Heart right ventricle (tissue), 16 donors: ENCODE measurements around the gene CSTPP1. TPM values are rescaled to one million over a fixed set of nuclear protein-coding genes. Genes with fewer than 3 reads are reported as not detected.
A peak's percentile ranks its signal among the peaks of the same experiment; 100 is the strongest.

Source experiments
- ATAC-seq, 8 donors: fragments of 200-7000 bp; cut with Tn5 transposase; one replicate each; pipeline ENCODE4 v1.9.1; 2020; ENCODE audit warnings: mild to moderate bottlenecking in 8 of 8, moderate library complexity in 8 of 8, moderate number of reproducible peaks in 1 of 8
- DNase-seq, 2 donors: peaks; one replicate each; pipeline ENCODE4 v3.0.0-alpha.2; 2020
- H3K27ac ChIP-seq, 10 donors: fragments of 200-600 bp; sonication (generic) in 2 of 10; one replicate each; pipeline versions ENCODE4 v1.5.0 to v1.8.0; 2020 to 2022; ENCODE audit warnings: mild to moderate bottlenecking in 3 of 10
- H3K27me3 ChIP-seq, 7 donors: fragments of 200-600 bp; one replicate each; pipeline ENCODE4 v1.8.0; 2021 to 2022; ENCODE audit warnings: mild to moderate bottlenecking in 2 of 7
- H3K36me3 ChIP-seq, 9 donors: fragments of 200-600 bp; sonication (generic) in 1 of 9; one replicate each; pipeline versions ENCODE4 v1.5.0 to v1.8.0; 2020 to 2022; ENCODE audit warnings: mild to moderate bottlenecking in 2 of 9
- H3K4me1 ChIP-seq, 9 donors: fragments of 200-600 bp; sonication (generic) in 1 of 9; one replicate each; pipeline versions ENCODE4 v1.5.0 to v1.8.0; 2020 to 2022; ENCODE audit warnings: mild to moderate bottlenecking in 4 of 9
- H3K4me3 ChIP-seq, 10 donors: fragments of 200-600 bp; sonication (generic) in 2 of 10; one replicate each; pipeline versions ENCODE4 v1.5.0 to v1.8.0; 2020 to 2022; ENCODE audit warnings: mild to moderate bottlenecking in 7 of 10, moderate library complexity in 2 of 10
- H3K9me3 ChIP-seq, 11 donors: fragments of 200-600 bp in 10 of 11; sonication (generic) in 2 of 11; one replicate each; pipeline versions ENCODE4 v1.5.0 to v1.8.0; 2013 to 2022; ENCODE audit warnings: mild to moderate bottlenecking in 2 of 11, control low read depth in 1 of 11, moderate library complexity in 1 of 11
- WGBS, 2 donors: extraction: QIAGEN DNeasy Blood & Tissue Kit; methylation state at CpG; one replicate each; pipeline ENCODE4 v1.1.7; 2013; ENCODE audit warnings: inconsistent platforms in 1 of 2; 5-methylcytosine and 5-hydroxymethylcytosine counted together
- intact Hi-C, 10 donors: fragments of 100-400 bp; cut with DNase I; formaldehyde crosslinking; loops; one replicate each; pipeline versions ENCODE4 v1.11.1 to v1.14.2; 2022
- polyA plus RNA-seq, 2 donors: library from polyadenylated mRNA; stranded (reverse); fragments of 200-250 nt; gene quantifications; one replicate each; pipeline ENCODE4 v1.2.3, GENCODE V29; 2013
- total RNA-seq, 10 donors: library from RNA; stranded (reverse); fragmentation: NEBNext Ultra II Directional in 3 of 10; extraction: Animal tissue kit (Norgen Biotek cat#: 25700) in 3 of 10; gene quantifications; one replicate each; pipeline versions ENCODE4 v1.2.1 to v1.2.4, GENCODE V29; 2021 to 2023
- TF ChIP-seq, protein P1 (sequence below), 9 donors: fragments of 200-600 bp; sonication (generic) in 2 of 9; IDR thresholded peaks; one replicate each; pipeline versions ENCODE4 v1.5.0 to v1.8.0; 2021 to 2022; ENCODE audit warnings: antibody characterized with exemption in 9 of 9, mild to moderate bottlenecking in 5 of 9, moderate library complexity in 1 of 9
- donor health status: Arrhythmogenic right ventricular cardiomyopathy.
- donor health status: ischemic (EF 13 %, LVEDD 7.1; RV severe dilation, severe dysfunction).
- donor health status: healthy with polysubstance abuse.
- donor health status: DM: no; HTN: yes; CAD: no.
- donor health status: DM: no; HTN: no; CAD: no.
- donor health status: ischemic (EF 25% LVEDD 6.9; RV normal size, moderate dysfunction).
- donor health status: ischemic (EF 25% LVEDD 5.7; RV mildly dilated, moderate dysfunction).
- donor health status: healthy.
- donor health status: DM: yes; HTN: yes; CAD: no.
- donor health status: Ischemic cardiomyopathy.
- donor health status: ischemic (EF 35%, LVEDD 5.7; RV mildly dilated, moderate dysfunction).
- donor health status: nonischemic (EF 11% LVEDD 7.7; RV severe dilation, severe dysfunction).
- donor health status: DM: yes; HTN: yes; CAD: no.
- donor health status: PGD.
- donor health status: ischemic (EF 29% LVEDD 5.4; RV normal size, mild dysfunction).
- donor health status: nonischemic (EF 23%, LVEDD 6.1; RV moderate dilation, normal function).

CSTPP1 gene
- total and polyA plus RNA-seq, 12 donors: 10.2 to 26.7 (median 16.7) TPM

DNA sequence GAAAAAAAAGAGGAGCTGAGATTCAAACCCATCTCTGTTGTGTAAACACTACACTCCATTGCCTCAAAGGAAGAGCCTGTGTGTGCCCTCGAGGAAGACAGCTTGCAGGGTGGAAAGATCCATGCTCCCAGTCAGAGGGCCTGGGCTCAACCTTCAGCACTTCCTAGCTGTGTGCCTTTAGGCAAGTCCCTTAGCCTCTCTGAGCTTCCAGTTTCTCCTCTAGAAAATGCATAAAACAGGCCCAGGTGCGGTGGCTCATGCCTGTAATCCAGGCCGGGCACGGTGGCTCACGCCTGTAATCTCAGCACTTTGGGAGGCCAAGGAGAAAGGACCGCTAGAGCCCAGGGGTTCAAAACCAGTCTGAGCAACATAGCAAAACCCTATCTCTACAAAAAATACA, 244.7 kb downstream of the CSTPP1 start:
- 86 to 96% methylated on average over 6 of the region's 6 CpGs for WGBS, 2 donors
- TF ChIP-seq, protein P1, sequence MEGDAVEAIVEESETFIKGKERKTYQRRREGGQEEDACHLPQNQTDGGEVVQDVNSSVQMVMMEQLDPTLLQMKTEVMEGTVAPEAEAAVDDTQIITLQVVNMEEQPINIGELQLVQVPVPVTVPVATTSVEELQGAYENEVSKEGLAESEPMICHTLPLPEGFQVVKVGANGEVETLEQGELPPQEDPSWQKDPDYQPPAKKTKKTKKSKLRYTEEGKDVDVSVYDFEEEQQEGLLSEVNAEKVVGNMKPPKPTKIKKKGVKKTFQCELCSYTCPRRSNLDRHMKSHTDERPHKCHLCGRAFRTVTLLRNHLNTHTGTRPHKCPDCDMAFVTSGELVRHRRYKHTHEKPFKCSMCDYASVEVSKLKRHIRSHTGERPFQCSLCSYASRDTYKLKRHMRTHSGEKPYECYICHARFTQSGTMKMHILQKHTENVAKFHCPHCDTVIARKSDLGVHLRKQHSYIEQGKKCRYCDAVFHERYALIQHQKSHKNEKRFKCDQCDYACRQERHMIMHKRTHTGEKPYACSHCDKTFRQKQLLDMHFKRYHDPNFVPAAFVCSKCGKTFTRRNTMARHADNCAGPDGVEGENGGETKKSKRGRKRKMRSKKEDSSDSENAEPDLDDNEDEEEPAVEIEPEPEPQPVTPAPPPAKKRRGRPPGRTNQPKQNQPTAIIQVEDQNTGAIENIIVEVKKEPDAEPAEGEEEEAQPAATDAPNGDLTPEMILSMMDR (IDR thresholded peaks at IDR 0.05): no peak
- DNase-seq (no peak), ATAC-seq (no peak)
- Histone ChIP-seq H3K4me3 (peak overlapping the region in 3 of 10 donors; percentile 48 to 85 (median 50)), H3K4me1 (peaks cover 20 to 83% (median 56%) of the 10 kb centered on the region in 9 donors), H3K27ac (peak overlapping the region in 7 of 10 donors; percentile 7 to 100 (median 96)), H3K27me3 (peaks cover 0 to 29% (median 0%) of the 10 kb centered on the region in 7 donors), H3K9me3 (no peaks in the 10 kb centered on the region), H3K36me3 (peaks cover 0 to 33% (median 0%) of the 10 kb centered on the region in 9 donors)
- intact Hi-C loops: loop anchor here in 4 of 10 donors (5.0 to 10.0 kb wide), 3 partner anchors 54 to 174 kb away; partner anchors contain the start of gene MYBPC3 (in 3 of the 4)

DNA sequence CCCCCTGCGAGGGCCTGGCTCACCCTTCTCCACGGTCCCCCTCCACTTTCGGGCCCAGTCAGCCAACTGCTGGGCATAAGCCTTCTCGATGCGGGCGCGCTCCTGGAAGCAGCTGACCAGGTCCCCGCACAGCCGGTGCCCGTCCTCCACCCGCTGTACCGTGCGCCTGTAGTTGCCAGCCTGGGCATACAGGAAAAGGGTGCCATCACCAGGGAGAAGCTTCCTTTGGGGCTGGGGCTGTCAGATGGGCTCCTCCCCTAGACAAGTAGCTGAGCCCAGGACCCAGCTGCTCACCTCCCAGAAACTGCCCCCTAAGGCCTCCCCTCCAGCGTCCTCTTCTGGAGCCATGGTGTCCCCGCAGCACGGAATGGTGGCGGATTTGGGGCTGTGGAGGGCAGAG, 245.8 kb downstream of the CSTPP1 start:
- ATAC-seq (no peak), DNase-seq (no peak)
- Histone ChIP-seq H3K9me3 (no peaks in the 10 kb centered on the region), H3K4me3 (peak overlapping the region in 9 of 10 donors; percentile 10 to 85 (median 48)), H3K36me3 (peaks cover 0 to 33% (median 0%) of the 10 kb centered on the region in 9 donors), H3K4me1 (peaks cover 17 to 89% (median 63%) of the 10 kb centered on the region in 9 donors), H3K27ac (peak overlapping the region; percentile 89 to 100 (median 96)), H3K27me3 (peaks cover 0 to 32% (median 0%) of the 10 kb centered on the region in 7 donors)
- TF ChIP-seq, protein P1 (IDR thresholded peaks at IDR 0.05): peak in 2 of 9 donors; percentile 25 to 36
- intact Hi-C loops: loop anchor here in 4 of 10 donors (5.0 to 10.0 kb wide), 3 partner anchors 52 to 172 kb away; partner anchors contain the start of gene MYBPC3 (in 3 of the 4)
- WGBS, 2 donors: 70 to 71% methylated on average over 17 of the region's 17 CpGs

DNA sequence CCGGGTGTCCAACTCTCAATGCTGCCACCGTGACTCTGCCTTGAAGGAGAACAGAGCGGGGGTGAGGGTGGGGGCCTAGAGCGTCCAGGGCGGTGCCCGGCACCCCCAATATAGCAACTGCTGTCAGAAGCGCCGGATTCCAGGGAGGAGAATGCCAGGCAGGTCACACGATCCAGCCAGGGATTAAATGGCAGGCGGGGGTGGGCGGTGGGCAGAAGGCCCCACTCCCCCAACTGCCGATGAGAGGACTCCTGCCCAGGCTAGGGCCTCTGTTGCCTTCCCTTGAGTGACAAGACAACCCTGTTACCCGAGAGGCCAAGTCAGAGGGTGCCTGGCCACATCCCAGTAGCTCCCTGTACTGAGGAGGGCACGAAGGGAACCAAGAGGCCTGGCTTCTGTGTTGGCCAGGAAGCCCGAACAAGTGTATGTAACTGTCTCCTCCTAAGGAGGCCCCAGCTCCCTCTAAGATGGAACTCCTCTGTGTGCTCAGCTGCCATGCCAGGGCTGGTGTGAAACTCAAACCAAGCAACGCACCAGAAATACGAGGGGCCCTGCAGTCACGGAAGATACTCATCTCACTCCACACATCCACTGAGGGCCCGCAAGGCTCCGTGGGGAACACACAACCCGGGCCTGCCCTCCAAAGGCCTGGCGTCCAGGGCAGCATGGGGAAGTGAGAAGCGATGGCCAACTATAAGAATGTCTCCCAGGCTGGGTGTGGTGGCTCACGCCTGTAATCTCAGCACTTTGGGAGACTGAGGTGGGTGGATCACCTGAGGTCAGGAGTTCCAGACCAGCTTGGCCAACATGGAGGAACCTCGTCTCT, 246.7 kb downstream of the CSTPP1 start:
- DNase-seq (peak; percentile 33 to 60), ATAC-seq (peak in 6 of 8 donors; percentile 10 to 33 (median 22))
- Histone ChIP-seq H3K27ac (peak overlapping the region; percentile 89 to 100 (median 96)), H3K9me3 (no peaks in the 10 kb centered on the region), H3K4me3 (peak overlapping the region in 9 of 10 donors; percentile 10 to 85 (median 69)), H3K27me3 (peaks cover 0 to 41% (median 0%) of the 10 kb centered on the region in 7 donors), H3K36me3 (peaks cover 0 to 33% (median 0%) of the 10 kb centered on the region in 9 donors), H3K4me1 (peaks cover 12 to 89% (median 63%) of the 10 kb centered on the region in 9 donors)
- intact Hi-C loops: loop anchor here in 4 of 10 donors (5.0 to 10.0 kb wide), 3 partner anchors 52 to 172 kb away; partner anchors contain the start of gene MYBPC3 (in 3 of the 4)
- 59 to 70% methylated on average over 25 of the region's 25 CpGs for WGBS, 2 donors
- TF ChIP-seq, protein P1 (IDR thresholded peaks at IDR 0.05): no peak

DNA sequence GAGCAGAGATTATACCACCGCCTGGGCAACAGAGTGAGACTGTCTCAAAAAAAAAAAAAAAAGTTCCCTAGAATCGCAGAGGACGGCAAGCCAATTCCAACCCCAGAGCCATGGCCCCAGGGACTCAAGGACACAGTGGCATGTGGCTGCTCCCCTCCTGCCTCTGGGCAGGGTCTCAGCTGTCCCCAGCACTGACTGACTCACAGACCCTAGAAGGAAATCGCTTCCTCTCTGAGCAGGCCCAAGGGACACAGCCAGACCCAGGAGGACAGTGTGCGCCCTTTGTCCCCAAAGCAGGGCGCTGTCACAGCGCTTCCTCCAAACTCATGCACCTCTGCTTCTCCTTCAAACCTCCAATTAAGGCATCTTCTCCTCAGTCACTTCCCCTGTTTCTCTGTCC, 247.4 kb downstream of the CSTPP1 start:
- Histone ChIP-seq H3K4me1 (peaks cover 10 to 89% (median 62%) of the 10 kb centered on the region in 9 donors), H3K27ac (peak overlapping the region; percentile 89 to 100 (median 96)), H3K27me3 (peaks cover 0 to 47% (median 0%) of the 10 kb centered on the region in 7 donors), H3K36me3 (peaks cover 0 to 26% (median 0%) of the 10 kb centered on the region in 9 donors), H3K4me3 (peak overlapping the region; percentile 10 to 85 (median 70)), H3K9me3 (no peaks in the 10 kb centered on the region)
- intact Hi-C loops: loop anchor here in 4 of 10 donors (5.0 to 10.0 kb wide), 3 partner anchors 51 to 171 kb away; partner anchors contain the start of gene MYBPC3 (in 3 of the 4)
- ATAC-seq (peak in 5 of 8 donors; percentile 4 to 29 (median 13)), DNase-seq (peak; percentile 33 to 48)
- TF ChIP-seq, protein P1 (IDR thresholded peaks at IDR 0.05): no peak
- WGBS, 2 donors: 60 to 61% methylated on average over 7 of the region's 7 CpGs
